Fibroblast of the conjunctiva (primary cell): Measurements from ENCODE around the gene SPACA7.

Source experiments
- DNase-seq: peaks from one replicate; pipeline ENCODE4 v3.0.0-alpha.2; 2010; ENCODE audit warnings: low read depth

SPACA7 gene, protein sequence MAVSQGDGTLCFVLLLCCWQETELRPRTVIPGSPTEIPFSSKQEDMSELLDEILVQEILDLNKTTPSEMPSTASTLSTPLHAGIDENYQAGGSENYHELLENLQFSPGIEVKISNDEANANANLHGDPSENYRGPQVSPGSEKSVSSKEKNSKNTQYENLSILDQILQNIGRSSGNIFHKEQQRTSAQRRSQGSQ

DNA sequence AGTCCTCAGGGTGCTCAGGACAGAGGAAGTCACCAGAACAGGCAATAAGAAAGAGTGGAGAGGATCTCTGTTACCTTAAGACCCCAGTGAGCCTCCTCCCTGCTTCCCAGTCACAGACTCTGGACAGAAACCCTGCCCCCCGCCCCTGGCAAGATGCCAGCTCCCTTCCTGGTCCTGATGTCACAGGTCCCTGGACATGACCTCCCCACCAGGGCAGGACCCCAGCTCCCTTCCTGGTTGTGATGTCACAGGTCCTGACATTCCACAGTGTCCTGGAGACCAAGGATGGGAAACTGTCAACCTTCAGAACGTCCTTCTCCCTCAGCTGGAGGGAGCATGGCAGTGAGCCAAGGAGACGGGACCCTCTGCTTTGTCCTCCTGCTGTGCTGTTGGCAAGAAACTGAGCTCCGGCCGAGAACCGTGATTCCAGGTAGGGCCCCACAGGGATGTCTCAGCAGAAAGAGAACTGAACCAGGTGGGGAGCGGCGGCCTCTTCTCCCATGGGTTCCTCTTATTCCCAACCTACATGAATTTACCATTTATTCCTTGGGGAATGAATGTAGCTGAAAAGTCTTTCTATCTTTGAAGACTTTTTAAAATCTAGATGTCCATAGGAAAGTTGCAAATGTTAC is at the start of gene SPACA7:
TSS of gene SPACA7 (plus strand) at position 306 of the 632 bp plus-strand sequence. CDS start at position 337, 31 bp downstream.
- no peak for DNase-seq

DNA sequence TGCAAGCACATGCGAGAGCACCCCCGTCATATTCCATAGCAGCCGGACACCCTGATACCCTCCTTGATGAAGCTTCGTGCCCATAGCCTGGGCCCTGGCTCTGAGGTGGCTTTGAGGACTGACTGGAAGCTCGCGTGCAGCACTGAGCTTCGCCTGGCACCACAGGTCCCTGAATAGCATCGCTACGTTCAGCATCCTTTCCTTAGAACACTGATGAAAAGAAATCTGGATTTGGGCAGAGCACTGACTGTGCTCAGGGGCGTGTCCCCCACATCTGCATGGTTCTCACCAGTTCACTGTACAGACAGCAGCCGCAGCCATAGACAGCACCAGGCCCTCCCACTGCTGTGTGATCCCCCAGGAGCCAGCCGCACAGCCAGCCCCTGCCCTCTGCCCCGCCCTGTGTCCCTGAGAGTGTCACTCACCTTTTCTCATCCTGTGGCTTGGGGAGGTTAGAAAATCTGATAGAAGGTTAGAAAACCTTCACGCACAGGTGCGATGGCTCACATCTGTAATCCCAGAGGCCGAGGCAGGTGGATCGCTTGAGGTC is 49.3 kb upstream of the SPACA7 start:
- no peak for DNase-seq

- DNase-seq = no peak
Measured at GRCh38 chr13:112328936-112329335, 47.2 kb upstream of the SPACA7 start.

DNA sequence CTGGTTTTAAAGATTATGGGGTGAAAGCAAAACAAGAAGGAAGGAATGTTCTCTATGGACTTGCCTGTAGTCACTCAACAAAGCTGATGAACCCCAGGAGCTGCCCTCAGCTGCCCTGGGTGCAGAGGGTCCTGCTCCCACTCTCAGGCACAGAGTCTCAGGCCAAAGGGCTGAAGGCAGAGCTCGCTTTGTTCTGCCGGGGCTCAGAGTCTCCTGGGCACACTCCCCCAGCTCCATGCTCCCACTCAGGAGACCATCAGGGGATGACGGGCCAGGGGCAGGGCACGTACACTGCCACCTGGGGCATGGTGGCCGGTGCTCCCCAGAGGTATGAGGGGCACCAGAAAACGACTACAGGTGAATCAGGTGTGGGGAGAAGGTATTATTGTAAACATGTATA is 46.8 kb upstream of the SPACA7 start:
- no peak for DNase-seq

DNA sequence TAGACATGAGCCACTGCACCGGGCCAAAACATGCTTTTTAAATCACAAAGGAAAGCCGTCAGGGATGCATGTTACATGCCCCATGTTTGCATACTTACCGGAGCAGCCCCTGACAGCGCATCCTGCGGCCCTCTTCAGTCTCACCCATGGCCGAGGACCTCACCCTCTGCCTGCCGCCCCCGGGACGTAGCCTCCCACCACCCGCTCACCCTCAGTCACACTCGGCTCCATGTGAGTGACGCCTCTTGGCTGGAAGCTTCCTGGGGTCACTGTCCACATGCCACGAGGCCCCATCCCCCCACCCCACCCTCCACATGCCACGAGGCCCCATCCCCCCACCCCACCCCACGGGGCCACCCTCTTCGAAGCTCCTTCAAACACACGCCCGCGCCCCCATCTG is 46.1 kb upstream of the SPACA7 start:
- no peak for DNase-seq

- no peak for DNase-seq
Measured at GRCh38 chr13:112330479-112331381, 45.4 kb upstream of the SPACA7 start.

- no peak for DNase-seq
Measured at GRCh38 chr13:112331675-112332074, 44.5 kb upstream of the SPACA7 start.

- DNase-seq = no peak
Measured at GRCh38 chr13:112332727-112333126, 43.4 kb upstream of the SPACA7 start.

- DNase-seq = no peak
Measured at GRCh38 chr13:112333756-112334543, 42.2 kb upstream of the SPACA7 start.

- DNase-seq = no peak
Measured at GRCh38 chr13:112335135-112335534, 41.0 kb upstream of the SPACA7 start.

- DNase-seq = no peak
Measured at GRCh38 chr13:112341446-112341845, 34.7 kb upstream of the SPACA7 start.

DNA sequence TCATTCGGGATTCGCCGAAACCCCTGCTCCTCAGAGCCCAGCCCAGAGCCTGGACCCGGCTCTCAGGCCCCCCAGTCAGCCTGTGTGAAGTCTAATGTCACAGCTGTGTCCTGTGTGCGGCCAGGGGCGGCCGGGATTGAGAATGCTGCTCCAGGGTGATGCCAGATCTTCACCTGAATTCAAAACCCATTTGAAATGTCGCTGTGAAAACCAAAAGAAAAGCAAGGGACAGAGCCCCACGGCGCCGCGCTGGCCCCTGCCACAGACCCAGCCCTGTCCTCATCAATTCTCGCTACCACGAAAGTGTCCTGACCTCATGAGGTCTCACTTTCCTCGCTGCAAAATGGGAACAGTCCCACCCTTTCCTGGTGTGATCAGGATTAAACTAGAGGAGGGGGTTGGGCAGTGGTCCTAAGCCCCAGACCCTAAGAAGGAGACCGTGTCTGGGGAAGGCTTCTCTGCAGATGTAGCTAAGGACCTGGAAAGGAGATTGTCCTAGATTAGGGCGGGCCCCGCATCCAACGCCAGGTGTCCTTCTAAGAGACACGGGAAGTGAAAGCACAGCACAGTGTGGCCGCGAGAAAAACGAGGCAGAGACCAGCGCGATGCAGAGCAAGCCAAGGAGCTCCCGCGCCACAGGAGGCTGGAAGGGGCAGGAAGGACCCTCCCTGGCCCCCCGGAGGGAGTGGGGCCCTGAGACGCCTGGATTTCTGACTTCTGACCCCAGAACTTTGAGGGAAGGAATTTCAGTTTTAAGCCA is 34.0 kb upstream of the SPACA7 start:
- no peak for DNase-seq

- DNase-seq = no peak
Measured at GRCh38 chr13:112342841-112343361, 33.3 kb upstream of the SPACA7 start.

GRCh38 chr13:112343591-112343990 is 32.6 kb upstream of the SPACA7 start:
- no peak for DNase-seq

DNA sequence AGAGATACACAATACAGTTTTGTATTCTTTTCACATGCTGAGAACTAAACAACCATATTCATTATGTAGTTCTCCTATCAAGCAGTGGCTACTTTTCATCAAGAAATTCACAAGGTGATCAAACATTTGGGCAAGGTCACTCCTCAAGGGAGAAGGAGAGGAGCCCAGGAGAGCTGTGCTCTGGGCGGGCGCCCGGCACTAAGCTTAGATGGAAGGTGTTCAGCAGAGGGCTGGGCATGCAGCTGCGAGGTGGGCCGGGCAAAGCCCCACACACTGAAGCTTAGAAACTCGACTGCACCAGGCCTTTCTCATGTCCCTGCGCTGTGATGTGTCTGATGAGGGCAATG is 30.4 kb upstream of the SPACA7 start:
- no peak for DNase-seq

GRCh38 chr13:112346173-112346898 is 29.8 kb upstream of the SPACA7 start:
- no peak for DNase-seq

DNA sequence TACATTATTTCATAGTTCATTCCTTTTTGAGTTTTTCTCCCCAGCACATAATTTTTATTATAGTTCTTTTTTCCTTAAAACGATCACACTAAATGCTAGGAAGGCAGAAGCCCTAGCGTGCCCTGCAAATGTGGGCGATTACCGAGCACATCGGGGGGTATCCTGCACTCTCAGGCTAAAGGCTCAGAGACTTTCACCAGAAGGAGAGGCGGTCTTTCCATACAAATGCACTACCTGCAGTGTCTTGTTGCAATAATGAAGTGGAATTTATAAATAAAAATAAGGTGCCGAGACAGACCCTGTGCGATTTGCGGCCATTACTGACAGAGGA is 29.3 kb upstream of the SPACA7 start:
- no peak for DNase-seq

- no peak for DNase-seq
Measured at GRCh38 chr13:112347986-112348385, 28.2 kb upstream of the SPACA7 start.

GRCh38 chr13:112348642-112349345 is 27.4 kb upstream of the SPACA7 start:
- no peak for DNase-seq

DNA sequence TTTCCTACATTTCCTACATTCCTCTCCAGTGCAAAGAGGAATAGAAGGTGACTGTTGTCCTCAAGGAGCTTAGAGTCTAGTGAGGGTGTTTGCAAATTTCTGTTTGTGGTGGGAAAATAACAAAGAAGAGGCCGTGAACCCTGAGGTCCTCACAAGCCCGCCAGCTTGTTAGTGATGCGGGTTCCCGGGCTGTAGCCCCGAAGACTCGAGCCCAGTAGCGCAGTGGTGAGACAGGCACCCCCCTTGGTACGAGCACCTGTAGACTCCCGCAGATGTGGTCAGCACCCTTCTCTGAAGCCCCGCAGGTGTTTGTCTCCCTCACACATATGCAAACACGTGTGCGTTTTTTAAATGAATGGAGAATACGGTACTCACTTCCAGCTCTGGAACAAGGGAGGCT is 26.5 kb upstream of the SPACA7 start:
- no peak for DNase-seq
